ENCODE data around the gene ALDH5A1.

DNA sequence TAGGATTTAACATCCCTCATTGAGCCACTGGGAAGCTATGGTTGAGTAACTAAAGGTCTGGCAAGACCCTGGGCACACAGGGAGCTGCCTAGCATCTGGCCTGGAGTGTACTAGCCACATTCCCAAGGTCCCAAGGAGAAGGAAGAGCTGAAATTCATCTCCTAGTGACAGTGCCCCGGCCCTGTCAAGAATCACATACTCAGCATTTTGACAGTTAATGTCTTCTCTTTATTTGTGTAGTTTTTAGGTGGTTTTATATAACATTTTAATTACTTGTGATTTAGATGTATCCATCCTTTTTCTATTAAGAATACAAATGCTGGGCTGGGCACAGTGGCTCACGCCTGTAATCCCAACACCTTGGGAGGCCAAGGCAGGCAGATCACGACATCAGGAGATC lies 40.4 kb downstream of the ALDH5A1 start:
- no peak for TF ChIP-seq POLR2AphosphoS5 (IDR thresholded peaks at IDR 0.05)
- no peak for TF ChIP-seq EP300 (IDR thresholded peaks at IDR 0.05)
